ENCODE results near the gene LAMA2.

The LAMA2 gene

GRCh38 chr6:129544892-129545612, 662.1 kb downstream of the LAMA2 start:
- DNase-seq (ENCODE audit: extremely low spot score), result no peak
- ChIA-PET POLR2A (no interaction called here), CTCF (no interaction called here)
- TF ChIP-seq SUZ12 (IDR thresholded peaks at IDR 0.05) (no peak), PKNOX1 (IDR thresholded peaks at IDR 0.05) (no peak), TARDBP (IDR thresholded peaks at IDR 0.05) (no peak), CTBP1 (IDR thresholded peaks at IDR 0.05; ENCODE audit: borderline replicate concordance) (no peak), ELF4 (IDR thresholded peaks at IDR 0.05) (no peak), FOXA1 (IDR thresholded peaks at IDR 0.05) (no peak), FOXM1 (IDR thresholded peaks at IDR 0.05; ENCODE audit: borderline replicate concordance) (no peak), ZNF384 (IDR thresholded peaks at IDR 0.05) (no peak)

GRCh38 chr6:129546702-129547101, 663.8 kb downstream of the LAMA2 start:
- TF ChIP-seq FOXK2 (IDR thresholded peaks at IDR 0.05) (no peak), ZNF384 (IDR thresholded peaks at IDR 0.05) (no peak), SUZ12 (IDR thresholded peaks at IDR 0.05) (no peak), CTBP1 (IDR thresholded peaks at IDR 0.05; ENCODE audit: borderline replicate concordance) (no peak), ARNT (IDR thresholded peaks at IDR 0.05) (no peak), PKNOX1 (IDR thresholded peaks at IDR 0.05) (no peak), HDGF (IDR thresholded peaks at IDR 0.05; ENCODE audit: borderline replicate concordance) (no peak), L3MBTL2 (conservative IDR thresholded peaks at IDR 0.05) (no peak), ELF4 (IDR thresholded peaks at IDR 0.05) (no peak), BHLHE40 (IDR thresholded peaks at IDR 0.05; ENCODE audit: borderline replicate concordance) (no peak), FOXA1 (IDR thresholded peaks at IDR 0.05) (no peak), LEF1 (IDR thresholded peaks at IDR 0.05; ENCODE audit: borderline replicate concordance) (no peak), FOXM1 (IDR thresholded peaks at IDR 0.05; ENCODE audit: borderline replicate concordance) (no peak), SP1 (IDR thresholded peaks at IDR 0.05) (no peak), TARDBP (IDR thresholded peaks at IDR 0.05) (no peak)
- DNase-seq (ENCODE audit: extremely low spot score), result no peak
- CTCF ChIA-PET, result no interaction called here
- POLR2A ChIA-PET, result no interaction called here

GRCh38 chr6:129551486-129551885, 668.5 kb downstream of the LAMA2 start:
- no peak for TF ChIP-seq FOXM1 (IDR thresholded peaks at IDR 0.05; ENCODE audit: borderline replicate concordance)
- TF ChIP-seq L3MBTL2 (conservative IDR thresholded peaks at IDR 0.05), result no peak
- ChIA-PET POLR2A (no interaction called here), CTCF (no interaction called here)
- no peak for DNase-seq (ENCODE audit: extremely low spot score)

- CTCF ChIA-PET, result no interaction called here
- no peak for DNase-seq (ENCODE audit: extremely low spot score)
- POLR2A ChIA-PET, result no interaction called here
- TF ChIP-seq NFRKB (IDR thresholded peaks at IDR 0.05) (no peak), FOXK2 (IDR thresholded peaks at IDR 0.05) (no peak), TARDBP (IDR thresholded peaks at IDR 0.05) (no peak)
Measured at GRCh38 chr6:129552413-129552812, 669.5 kb downstream of the LAMA2 start.

- ChIA-PET CTCF (no interaction called here), POLR2A (no interaction called here)
- no peak for DNase-seq (ENCODE audit: extremely low spot score)
- TF ChIP-seq TARDBP (IDR thresholded peaks at IDR 0.05) (no peak), NFRKB (IDR thresholded peaks at IDR 0.05) (no peak), L3MBTL2 (conservative IDR thresholded peaks at IDR 0.05) (no peak), CTBP1 (IDR thresholded peaks at IDR 0.05; ENCODE audit: borderline replicate concordance) (no peak), SP1 (IDR thresholded peaks at IDR 0.05) (no peak), HDGF (IDR thresholded peaks at IDR 0.05; ENCODE audit: borderline replicate concordance) (no peak), FOXK2 (IDR thresholded peaks at IDR 0.05) (no peak), PKNOX1 (IDR thresholded peaks at IDR 0.05) (no peak), FOXA1 (IDR thresholded peaks at IDR 0.05) (no peak), BHLHE40 (IDR thresholded peaks at IDR 0.05; ENCODE audit: borderline replicate concordance) (no peak), ZNF384 (IDR thresholded peaks at IDR 0.05) (no peak), ELF4 (IDR thresholded peaks at IDR 0.05) (no peak), FOXM1 (IDR thresholded peaks at IDR 0.05; ENCODE audit: borderline replicate concordance) (no peak), LEF1 (IDR thresholded peaks at IDR 0.05; ENCODE audit: borderline replicate concordance) (no peak), ARNT (IDR thresholded peaks at IDR 0.05) (no peak), SUZ12 (IDR thresholded peaks at IDR 0.05) (no peak)
Measured at GRCh38 chr6:129555206-129555832, 672.4 kb downstream of the LAMA2 start.

- no peak for DNase-seq (ENCODE audit: extremely low spot score)
- TF ChIP-seq NFRKB (IDR thresholded peaks at IDR 0.05) (no peak), ARNT (IDR thresholded peaks at IDR 0.05) (no peak), CTBP1 (IDR thresholded peaks at IDR 0.05; ENCODE audit: borderline replicate concordance) (no peak), ZNF384 (IDR thresholded peaks at IDR 0.05) (no peak)
- POLR2A ChIA-PET, result no interaction called here
- CTCF ChIA-PET, result no interaction called here
Measured at GRCh38 chr6:129558248-129558647, 675.3 kb downstream of the LAMA2 start.

- ChIA-PET POLR2A (no interaction called here), CTCF (interaction anchor here (3.8 kb wide), 1 partner anchor 65 kb away, joined by 46 read pairs; no protein-coding TSS in a partner anchor)
- no peak for DNase-seq (ENCODE audit: extremely low spot score)
- no peak for TF ChIP-seq ZNF384 (IDR thresholded peaks at IDR 0.05)
- TF ChIP-seq L3MBTL2 (conservative IDR thresholded peaks at IDR 0.05), result no peak
- no peak for TF ChIP-seq BHLHE40 (IDR thresholded peaks at IDR 0.05; ENCODE audit: borderline replicate concordance)
- TF ChIP-seq TARDBP (IDR thresholded peaks at IDR 0.05), result no peak
- TF ChIP-seq HDGF (IDR thresholded peaks at IDR 0.05; ENCODE audit: borderline replicate concordance), result no peak
- TF ChIP-seq CTBP1 (IDR thresholded peaks at IDR 0.05; ENCODE audit: borderline replicate concordance), result no peak
- TF ChIP-seq FOXA1 (IDR thresholded peaks at IDR 0.05), result no peak
- TF ChIP-seq SP1 (IDR thresholded peaks at IDR 0.05), result no peak
- TF ChIP-seq ELF4 (IDR thresholded peaks at IDR 0.05), result no peak
- no peak for TF ChIP-seq NFRKB (IDR thresholded peaks at IDR 0.05)
Measured at GRCh38 chr6:129565366-129565765, 682.4 kb downstream of the LAMA2 start.
